M059J (cell line): ENCODE measurements around the gene TSPYL1. TPM values are rescaled to one million over a fixed set of nuclear protein-coding genes. Genes with fewer than 3 reads are reported as not detected.
"Not testable (repeated sequence)": the region's sequence is repeated elsewhere in the genome, so short reads cannot be mapped to it uniquely, and the experiment has no call there.

ENCODE experiments used
- DNase-seq: peaks from one replicate; pipeline ENCODE4 v3.0.0-alpha.2; 2012; ENCODE audit warnings: low read depth
- total RNA-seq: library from RNA; depleted of rRNA; stranded (reverse); fragments of >200 nt; shearing (Covaris generic); gene quantifications from 2 replicates; pipeline ENCODE4 v1.2.3, GENCODE V29; 2014

The TSPYL1 gene
- total RNA-seq, 1 experiment from 2014 or later = 42.3 TPM

- no peak for DNase-seq
Measured at GRCh38 chr6:116298273-116298672, 18.5 kb upstream of the TSPYL1 start.

- no peak for DNase-seq
Measured at GRCh38 chr6:116292553-116292952, 12.8 kb upstream of the TSPYL1 start.

- no peak for DNase-seq
Measured at GRCh38 chr6:116291701-116292396, 12.1 kb upstream of the TSPYL1 start.

- no peak for DNase-seq
Measured at GRCh38 chr6:116290799-116291198, 11.1 kb upstream of the TSPYL1 start.

- no peak for DNase-seq
Measured at GRCh38 chr6:116289876-116290275, 10.1 kb upstream of the TSPYL1 start.

GRCh38 chr6:116287689-116288282 is 8.1 kb upstream of the TSPYL1 start:
- DNase-seq = peak; percentile 42

GRCh38 chr6:116286773-116287358 is 7.1 kb upstream of the TSPYL1 start:
- no peak for DNase-seq

GRCh38 chr6:116284984-116285383 is 5.3 kb upstream of the TSPYL1 start:
- not testable (repeated sequence) for DNase-seq

- DNase-seq = no peak
Measured at GRCh38 chr6:116283191-116283590, 3.5 kb upstream of the TSPYL1 start.

- no peak for DNase-seq
Measured at GRCh38 chr6:116282698-116283097, 3.0 kb upstream of the TSPYL1 start.

- no peak for DNase-seq
Measured at GRCh38 chr6:116280933-116281316, 1.2 kb upstream of the TSPYL1 start.

GRCh38 chr6:116280161-116280932 is 617 bp upstream of the TSPYL1 start:
- DNase-seq = peak; percentile 17

GRCh38 chr6:116278854-116279231 is 887 bp downstream of the TSPYL1 start:
- DNase-seq = no peak

- no peak for DNase-seq
Measured at GRCh38 chr6:116278481-116278829, 1.3 kb downstream of the TSPYL1 start.

GRCh38 chr6:116277124-116277523 is 2.6 kb downstream of the TSPYL1 start:
- DNase-seq = no peak

- DNase-seq = no peak
Measured at GRCh38 chr6:116271149-116271708, 8.5 kb downstream of the TSPYL1 start.

GRCh38 chr6:116268589-116269293 is 11.0 kb downstream of the TSPYL1 start:
- DNase-seq = peak; percentile 66

- no peak for DNase-seq
Measured at GRCh38 chr6:116267836-116268588, 11.7 kb downstream of the TSPYL1 start.

- peak; percentile 37 for DNase-seq
Measured at GRCh38 chr6:116266803-116267202, 12.9 kb downstream of the TSPYL1 start.

GRCh38 chr6:116265041-116265829 is 14.5 kb downstream of the TSPYL1 start:
- DNase-seq = peak; percentile 75
